ENCODE data around the gene SLC11A2.
"Not testable (repeated sequence)": the region's sequence is repeated elsewhere in the genome, so short reads cannot be mapped to it uniquely, and the experiment has no call there.

Gene SLC11A2

GRCh38 chr12:50949801-50950302 lies 76.3 kb downstream of the SLC11A2 start:
- DNase-seq (ENCODE audit: low read depth in 4 of 4, low spot score in 1 of 4), result no peak

GRCh38 chr12:50948798-50949197 lies 77.4 kb downstream of the SLC11A2 start:
- DNase-seq (ENCODE audit: low read depth in 4 of 4, low spot score in 1 of 4), result no peak

GRCh38 chr12:50947933-50948626 lies 78.1 kb downstream of the SLC11A2 start:
- DNase-seq (ENCODE audit: low read depth in 4 of 4, low spot score in 1 of 4), result no peak

GRCh38 chr12:50937653-50938052 lies 88.5 kb downstream of the SLC11A2 start:
- no peak for DNase-seq (ENCODE audit: low read depth in 4 of 4, low spot score in 1 of 4)

- no peak for DNase-seq (ENCODE audit: low read depth in 4 of 4, low spot score in 1 of 4)
These were observed 89.2 kb downstream of the SLC11A2 start for GRCh38 chr12:50936821-50937530.

GRCh38 chr12:50934981-50935807 lies 91.0 kb downstream of the SLC11A2 start:
- no peak for DNase-seq (ENCODE audit: low read depth in 4 of 4, low spot score in 1 of 4)

- no peak for DNase-seq (ENCODE audit: low read depth in 4 of 4, low spot score in 1 of 4)
These were observed 91.8 kb downstream of the SLC11A2 start for GRCh38 chr12:50934371-50934851.

GRCh38 chr12:50933459-50934124 lies 92.6 kb downstream of the SLC11A2 start:
- DNase-seq (ENCODE audit: low read depth in 4 of 4, low spot score in 1 of 4), result no peak

GRCh38 chr12:50932787-50933280 lies 93.3 kb downstream of the SLC11A2 start:
- DNase-seq (ENCODE audit: low read depth in 4 of 4, low spot score in 1 of 4), result no peak

- not testable (repeated sequence) for DNase-seq (ENCODE audit: low read depth in 4 of 4, low spot score in 1 of 4)
These were observed 95.7 kb downstream of the SLC11A2 start for GRCh38 chr12:50930477-50930876.

- DNase-seq (ENCODE audit: low read depth in 4 of 4, low spot score in 1 of 4), result no peak
These were observed 96.4 kb downstream of the SLC11A2 start for GRCh38 chr12:50929831-50930230.

Data from stimulated activated CD4-positive, alpha-beta T cell treated with anti-CD3 and anti-CD28 coated beads, Interleukin-1b, Interleukin-23, amount 100 ng/mL, for 24 hours (primary cell).